H9 (cell line): Measurements from ENCODE around the gene TMEM100. TPM values are rescaled to one million over a fixed set of nuclear protein-coding genes. Genes with fewer than 3 reads are reported as not detected.

Source experiments
- DNase-seq: peaks from one replicate; pipeline ENCODE4 v3.0.0-alpha.2; 2017
- H2AFZ ChIP-seq: one replicate; pipeline ENCODE4 v1.6.1; 2013; ENCODE audit warnings: mild to moderate bottlenecking, low read length, control low read depth, moderate library complexity
- H2AK5ac ChIP-seq: 2 replicates; pipeline ENCODE4 v1.6.1; 2013; ENCODE audit warnings: low read length, control low read depth, mixed read lengths; ENCODE audit not compliant: insufficient read length
- H2BK120ac ChIP-seq: one replicate; pipeline ENCODE4 v1.6.1; 2013; ENCODE audit warnings: low read depth, mild to moderate bottlenecking, low read length, control low read depth, inconsistent platforms; ENCODE audit not compliant: poor library complexity, severe bottlenecking
- H2BK12ac ChIP-seq: 2 replicates; pipeline ENCODE4 v1.6.1; 2013; ENCODE audit warnings: low read length, control low read depth, mixed read lengths, low read depth; ENCODE audit not compliant: insufficient read length
- H2BK15ac ChIP-seq: 2 replicates; pipeline ENCODE4 v1.6.1; 2013; ENCODE audit warnings: low read depth, low read length, control low read depth
- H2BK20ac ChIP-seq: one replicate; pipeline ENCODE4 v1.6.1; 2013; ENCODE audit warnings: low read depth, mild to moderate bottlenecking, low read length, control low read depth, inconsistent platforms; ENCODE audit not compliant: poor library complexity, severe bottlenecking
- H2BK5ac ChIP-seq: 2 replicates; pipeline ENCODE4 v1.6.1; 2013; ENCODE audit warnings: low read length, control low read depth, mixed read lengths; ENCODE audit not compliant: insufficient read length
- H3K14ac ChIP-seq: 2 replicates; pipeline ENCODE4 v1.6.1; 2013; ENCODE audit warnings: low read length, control low read depth; ENCODE audit not compliant: insufficient read depth
- H3K18ac ChIP-seq: 2 replicates; pipeline ENCODE4 v1.6.1; 2013; ENCODE audit warnings: low read depth, mild to moderate bottlenecking, mixed read lengths, low read length, control low read depth; ENCODE audit not compliant: insufficient read length
- H3K23ac ChIP-seq: 2 replicates; pipeline ENCODE4 v1.6.1; 2013; ENCODE audit warnings: low read length, control low read depth, mixed read lengths, low read depth; ENCODE audit not compliant: insufficient read length
- H3K23me2 ChIP-seq: 2 replicates; pipeline ENCODE4 v1.6.1; 2013; ENCODE audit warnings: low read depth, mild to moderate bottlenecking, mixed read lengths, low read length, control low read depth; ENCODE audit not compliant: insufficient read length, poor library complexity, severe bottlenecking
- H3K27ac ChIP-seq: 2 replicates; pipeline ENCODE4 v1.5.1; 2013; ENCODE audit warnings: low read length, control low read depth, mixed read lengths, low read depth; ENCODE audit not compliant: insufficient read length
- H3K27me3 ChIP-seq: 2 replicates; pipeline ENCODE4 v1.6.1; 2013; ENCODE audit warnings: low read length, control low read depth, inconsistent platforms; ENCODE audit not compliant: insufficient read depth
- H3K4ac ChIP-seq: 2 replicates; pipeline ENCODE4 v1.6.1; 2013; ENCODE audit warnings: low read depth, mild to moderate bottlenecking, control low read depth, inconsistent platforms, low read length, moderate library complexity
- H3K4me1 ChIP-seq: 2 replicates; pipeline ENCODE4 v1.6.1; 2013; ENCODE audit warnings: low read length, control low read depth, inconsistent platforms; ENCODE audit not compliant: insufficient read depth
- H3K4me2 ChIP-seq: 2 replicates; pipeline ENCODE4 v1.6.1; 2013; ENCODE audit warnings: low read length, control low read depth, mixed read lengths; ENCODE audit not compliant: insufficient read length, insufficient read depth
- H3K56ac ChIP-seq: 2 replicates; pipeline ENCODE4 v1.6.1; 2013; ENCODE audit warnings: low read depth, mild to moderate bottlenecking, mixed read lengths, low read length, control low read depth; ENCODE audit not compliant: insufficient read length
- H3K79me1 ChIP-seq: 2 replicates; pipeline ENCODE4 v1.6.1; 2013; ENCODE audit warnings: low read depth, mild to moderate bottlenecking, moderate library complexity, low read length, control low read depth, inconsistent platforms; ENCODE audit not compliant: insufficient read depth, poor library complexity, severe bottlenecking
- H3K79me2 ChIP-seq: 2 replicates; pipeline ENCODE4 v1.6.1; 2013; ENCODE audit warnings: low read length, control low read depth, inconsistent platforms; ENCODE audit not compliant: insufficient read depth
- H3K9ac ChIP-seq: 2 replicates; pipeline ENCODE4 v1.6.1; 2013; ENCODE audit warnings: low read length, control low read depth, mixed read lengths; ENCODE audit not compliant: insufficient read length; ENCODE audit errors: extremely low read depth
- H3K9me3 ChIP-seq: one replicate; pipeline ENCODE4 v1.6.1; 2013; ENCODE audit warnings: low read depth, low read length, inconsistent platforms; ENCODE audit not compliant: control insufficient read depth
- H3T11ph ChIP-seq: one replicate; pipeline ENCODE4 v1.6.1; 2013; ENCODE audit warnings: mild to moderate bottlenecking, low read length, control low read depth, inconsistent platforms
- H4K20me1 ChIP-seq: one replicate; pipeline ENCODE4 v1.6.1; 2013; ENCODE audit not compliant: control insufficient read depth, insufficient read length, insufficient read depth
- H4K5ac ChIP-seq: 2 replicates; pipeline ENCODE4 v1.6.1; 2013; ENCODE audit warnings: low read depth, mild to moderate bottlenecking, mixed read lengths, low read length, control low read depth; ENCODE audit not compliant: insufficient read length
- H4K8ac ChIP-seq: replicated peaks from 2 replicates; pipeline ENCODE4 v1.6.1; 2013; ENCODE audit warnings: low read length, control low read depth, mixed read lengths, low read depth; ENCODE audit not compliant: insufficient read length
- H4K91ac ChIP-seq: 2 replicates; pipeline ENCODE4 v1.6.1; 2013; ENCODE audit warnings: low read depth, mild to moderate bottlenecking, moderate library complexity, mixed read lengths, low read length, control low read depth; ENCODE audit not compliant: insufficient read length
- H3K27ac Mint-ChIP-seq, 3 experiments: 2 replicates in 2 of 3; 3 replicates in 1 of 3; pipeline ENCODE4 v1.8.0; 2020 to 2021; ENCODE audit warnings: mixed read lengths in 3 of 3, mild to moderate bottlenecking in 1 of 3, moderate library complexity in 1 of 3
- H3K27me3 Mint-ChIP-seq: 2 replicates; pipeline ENCODE4 v1.8.0; 2021; ENCODE audit warnings: low read depth, mild to moderate bottlenecking, moderate library complexity, mixed read lengths
- H3K36me3 Mint-ChIP-seq, 3 experiments: 2 replicates in 2 of 3; 3 replicates in 1 of 3; pipeline ENCODE4 v1.8.0; 2020 to 2021; ENCODE audit warnings: low read depth in 3 of 3, mixed read lengths in 3 of 3; ENCODE audit not compliant: insufficient read depth in 1 of 3
- H3K4me1 Mint-ChIP-seq, 2 experiments: 2 replicates each; pipeline ENCODE4 v1.8.0; 2020; ENCODE audit warnings: mixed read lengths in 2 of 2
- H3K4me3 Mint-ChIP-seq, 2 experiments: 2 replicates in 1 of 2; 3 replicates in 1 of 2; pipeline ENCODE4 v1.8.0; 2020 to 2021; ENCODE audit warnings: mild to moderate bottlenecking in 2 of 2, mixed read lengths in 2 of 2, moderate library complexity in 1 of 2
- H3K9me3 Mint-ChIP-seq, 2 experiments: 2 replicates in 1 of 2; 3 replicates in 1 of 2; pipeline ENCODE4 v1.8.0; 2020; ENCODE audit warnings: mild to moderate bottlenecking in 2 of 2, mixed read lengths in 2 of 2, moderate library complexity in 1 of 2
- WGBS: extraction: QIAGEN DNeasy Blood & Tissue Kit; methylation state at CpG from one replicate; pipeline ENCODE4 v1.1.7; 2013; ENCODE audit warnings: missing lambda C conversion rate, low lambda C conversion rate, mixed read lengths; ENCODE audit not compliant: insufficient read length; ENCODE audit errors: extremely low coverage; 5-methylcytosine and 5-hydroxymethylcytosine counted together
- total RNA-seq: library from RNA; stranded (reverse); gene quantifications from 2 replicates; pipeline ENCODE4 v1.2.1, GENCODE V29; 2021
- TF ChIP-seq, protein P1 (sequence below): fragments of 200-600 bp; sonication (generic); conservative IDR thresholded peaks from 3 replicates; pipeline ENCODE4 v1.8.0; 2021; ENCODE audit warnings: antibody characterized with exemption, mild to moderate bottlenecking

The TMEM100 gene
- total RNA-seq, 1 experiment from 2014 or later: 0.17 TPM

DNA sequence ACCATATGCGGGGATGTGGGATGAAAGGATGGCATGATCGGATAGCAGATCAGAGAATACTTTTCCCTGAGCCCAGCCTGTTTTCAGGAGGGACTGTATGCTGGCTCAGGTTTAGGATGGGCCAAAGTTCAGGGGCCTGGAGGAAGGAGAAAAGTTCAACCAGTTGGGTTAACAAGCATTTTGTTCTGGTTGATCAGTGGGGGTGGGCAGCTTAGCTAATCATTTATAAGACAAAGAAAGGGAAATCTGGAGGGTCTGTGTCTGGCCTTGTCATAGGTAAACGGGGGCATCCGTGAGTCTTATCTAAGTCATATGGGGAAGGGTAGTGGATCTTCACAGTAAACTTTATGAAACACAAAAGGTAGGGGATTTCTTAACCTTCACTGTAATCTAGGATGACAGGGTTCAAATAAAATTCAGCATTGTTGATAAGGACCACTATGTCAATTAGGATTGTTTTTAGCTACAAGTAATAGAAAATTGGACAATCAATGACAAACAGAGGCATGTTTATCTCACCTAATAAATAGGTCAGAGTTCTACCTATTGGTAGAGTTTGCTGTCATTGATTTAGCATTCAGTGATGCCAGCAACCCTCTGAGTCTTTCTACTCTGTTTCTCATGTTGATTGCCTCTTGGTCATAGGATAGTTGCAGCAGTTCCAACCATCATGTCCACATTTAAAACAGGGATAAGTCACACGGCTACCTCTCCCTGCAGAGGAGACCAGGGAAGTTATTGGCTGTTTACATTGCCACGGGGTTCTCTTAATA lies 39.6 kb upstream of the TMEM100 start:
- no peak overlapping the region for H3K56ac ChIP-seq
- no peak overlapping the region for H3K4me2 ChIP-seq
- H2BK5ac ChIP-seq: no peak overlapping the region
- no peak overlapping the region for H3T11ph ChIP-seq
- no peak overlapping the region for H3K14ac ChIP-seq
- no peak overlapping the region for H4K91ac ChIP-seq
- H3K23ac ChIP-seq: no peak overlapping the region
- no peaks in the 10 kb centered on the region for H3K79me2 ChIP-seq
- Mint-ChIP-seq H3K27me3 (no peaks in the 10 kb centered on the region), H3K36me3 (peaks cover 0 to 2% (median 0%) of the 10 kb centered on the region in 3 experiments; a peak in 1 of 7 replicates), H3K4me1 (peaks cover 4 to 6% of the 10 kb centered on the region in 2 experiments; a peak in 3 of 4 replicates), H3K27ac (peak overlapping the region in 1 of 3 experiments; percentile 76; a peak in 2 of 7 replicates), H3K9me3 (no peaks in the 10 kb centered on the region), H3K4me3 (no peak overlapping the region)
- no peak overlapping the region for H4K5ac ChIP-seq
- no peak overlapping the region for H2AK5ac ChIP-seq
- H3K27me3 ChIP-seq: no peaks in the 10 kb centered on the region
- no peak overlapping the region for H3K4ac ChIP-seq
- no peak overlapping the region for H3K27ac ChIP-seq
- WGBS: no CpG with 5 or more reads among the region's 6 CpGs
- DNase-seq: no peak
- H2AFZ ChIP-seq: no peak overlapping the region
- H2BK120ac ChIP-seq: no peak overlapping the region
- H3K4me1 ChIP-seq: no peaks in the 10 kb centered on the region
- H2BK20ac ChIP-seq: no peak overlapping the region
- H2BK15ac ChIP-seq: no peak overlapping the region
- no peak overlapping the region for H3K18ac ChIP-seq
- no peak overlapping the region for H4K8ac ChIP-seq
- H3K79me1 ChIP-seq: no peaks in the 10 kb centered on the region
- H2BK12ac ChIP-seq: no peak overlapping the region
- H3K9me3 ChIP-seq: no peaks in the 10 kb centered on the region
- H4K20me1 ChIP-seq: no peaks in the 10 kb centered on the region
- TF ChIP-seq, protein P1, sequence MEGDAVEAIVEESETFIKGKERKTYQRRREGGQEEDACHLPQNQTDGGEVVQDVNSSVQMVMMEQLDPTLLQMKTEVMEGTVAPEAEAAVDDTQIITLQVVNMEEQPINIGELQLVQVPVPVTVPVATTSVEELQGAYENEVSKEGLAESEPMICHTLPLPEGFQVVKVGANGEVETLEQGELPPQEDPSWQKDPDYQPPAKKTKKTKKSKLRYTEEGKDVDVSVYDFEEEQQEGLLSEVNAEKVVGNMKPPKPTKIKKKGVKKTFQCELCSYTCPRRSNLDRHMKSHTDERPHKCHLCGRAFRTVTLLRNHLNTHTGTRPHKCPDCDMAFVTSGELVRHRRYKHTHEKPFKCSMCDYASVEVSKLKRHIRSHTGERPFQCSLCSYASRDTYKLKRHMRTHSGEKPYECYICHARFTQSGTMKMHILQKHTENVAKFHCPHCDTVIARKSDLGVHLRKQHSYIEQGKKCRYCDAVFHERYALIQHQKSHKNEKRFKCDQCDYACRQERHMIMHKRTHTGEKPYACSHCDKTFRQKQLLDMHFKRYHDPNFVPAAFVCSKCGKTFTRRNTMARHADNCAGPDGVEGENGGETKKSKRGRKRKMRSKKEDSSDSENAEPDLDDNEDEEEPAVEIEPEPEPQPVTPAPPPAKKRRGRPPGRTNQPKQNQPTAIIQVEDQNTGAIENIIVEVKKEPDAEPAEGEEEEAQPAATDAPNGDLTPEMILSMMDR: no peak
- H3K23me2 ChIP-seq: no peaks in the 10 kb centered on the region
- no peak overlapping the region for H3K9ac ChIP-seq
